HCT116 (cell line): Measurements from ENCODE around the gene RAPGEF2. TPM values are rescaled to one million over a fixed set of nuclear protein-coding genes. Genes with fewer than 3 reads are reported as not detected.

Experiments used
- ATAC-seq: fragments of 200-7000 bp; cut with Tn5 transposase; 2 replicates; pipeline ENCODE4 v1.9.1; 2020; ENCODE audit warnings: mild to moderate bottlenecking, moderate library complexity
- BruUV-seq: library from RNA; stranded (reverse); fragments of 400-500 nt; replicated peaks from 2 replicates; lab custom pipeline; 2021; lab: Mats Ljungman, UMichigan
- CTCF ChIA-PET: fragments of 300-600 bp; sonication (Branson Sonifier 250); formaldehyde crosslinking; loops from one replicate; lab custom pipeline; 2021; ENCODE audit warnings: antibody characterized with exemption; lab: Charles Lee
- POLR2A ChIA-PET: fragments of 300-600, 350-600 bp; sonication (Branson Sonifier 250); formaldehyde crosslinking; loops from one replicate; lab custom pipeline; 2021; ENCODE audit warnings: antibody characterized with exemption; lab: Charles Lee
- RAD21 ChIA-PET, 2 experiments: fragments of 300-600 bp; sonication (Branson Sonifier 250); formaldehyde crosslinking; loops; one replicate each; lab custom pipeline; 2023; ENCODE audit warnings: low total read pairs in 2 of 2; ENCODE audit not compliant: uncharacterized antibody in 2 of 2, unreplicated experiment in 2 of 2, low non-redundant PET in 1 of 2; lab: Charles Lee
- DNase-seq: peaks from one replicate; pipeline ENCODE4 v3.0.0-alpha.2; 2010; ENCODE audit warnings: low read depth, low spot score
- H2AFZ ChIP-seq: fragments of 200-600 bp; shearing (Covaris generic), sonication (generic); 2 replicates; pipeline ENCODE4 v1.6.1; 2017; ENCODE audit warnings: low read depth, mixed run types, mixed read lengths, antibody characterized with exemption, low read length; ENCODE audit not compliant: poor library complexity, severe bottlenecking
- H3K27ac ChIP-seq: 2 replicates; pipeline ENCODE4 v1.5.1; 2012; ENCODE audit warnings: low read depth, low read length
- H3K27me3 ChIP-seq: fragments of 200-600 bp; sonication (generic); 2 replicates; pipeline ENCODE4 v1.6.1; 2016; ENCODE audit warnings: mixed run types, low read length, mixed read lengths; ENCODE audit not compliant: insufficient read depth
- H3K36me3 ChIP-seq, 2 experiments: fragments of 200-500 bp in 1 of 2; fragments of 200-600 bp in 1 of 2; sonication (Bioruptor generic) in 1 of 2; sonication (generic) in 1 of 2; 2 replicates each; pipeline versions ENCODE4 v1.5.1 to v1.6.1; 2014 to 2016; ENCODE audit warnings: low read length in 2 of 2, inconsistent platforms in 1 of 2, mixed read lengths in 1 of 2, mixed run types in 1 of 2; ENCODE audit not compliant: insufficient read depth in 2 of 2, control insufficient read depth in 1 of 2
- H3K4me1 ChIP-seq, 2 experiments: fragments of 200-600 bp in 1 of 2; sonication (generic) in 1 of 2; 2 replicates each; pipeline versions ENCODE4 v1.5.1 to v1.6.1; 2012 to 2017; ENCODE audit warnings: low read length in 2 of 2, inconsistent platforms in 1 of 2, mild to moderate bottlenecking in 1 of 2, mixed read lengths in 1 of 2, mixed run types in 1 of 2, moderate library complexity in 1 of 2; ENCODE audit not compliant: insufficient read depth in 2 of 2, control insufficient read depth in 1 of 2
- H3K4me2 ChIP-seq: fragments of 200-600 bp; sonication (generic); 2 replicates; pipeline ENCODE4 v1.6.1; 2017; ENCODE audit warnings: mixed run types, low read length, mixed read lengths
- H3K4me3 ChIP-seq, 2 experiments: fragments of 200-600 bp in 1 of 2; sonication (generic) in 1 of 2; replicated peaks in 1 of 2; 2 replicates each; pipeline ENCODE4 v1.5.1; 2011 to 2016; ENCODE audit warnings: low read length in 2 of 2, control low read depth in 1 of 2, low read depth in 1 of 2, mild to moderate bottlenecking in 1 of 2, mixed read lengths in 1 of 2, mixed run types in 1 of 2
- H3K79me2 ChIP-seq: fragments of 200-600 bp; sonication (generic); 2 replicates; pipeline ENCODE4 v1.6.1; 2017; ENCODE audit warnings: mild to moderate bottlenecking, mixed run types, low read length, moderate library complexity, mixed read lengths; ENCODE audit not compliant: insufficient read depth
- H3K9ac ChIP-seq: fragments of 200-600 bp; sonication (generic); 2 replicates; pipeline ENCODE4 v1.6.1; 2016; ENCODE audit warnings: low read length, mixed read lengths
- H3K9me2 ChIP-seq: fragments of 200-600 bp; sonication (generic), shearing (Covaris generic); 2 replicates; pipeline ENCODE4 v1.6.1; 2017; ENCODE audit warnings: mixed run types, mild to moderate bottlenecking, moderate library complexity; ENCODE audit not compliant: insufficient read depth
- H3K9me3 ChIP-seq, 2 experiments: fragments of 200-500 bp in 1 of 2; fragments of 200-600 bp in 1 of 2; sonication (Bioruptor generic) in 1 of 2; sonication (generic) in 1 of 2; 2 replicates each; pipeline ENCODE4 v1.6.1; 2014 to 2017; ENCODE audit warnings: low read length in 2 of 2, mixed read lengths in 2 of 2, inconsistent platforms in 1 of 2, low read depth in 1 of 2, mild to moderate bottlenecking in 1 of 2, mixed run types in 1 of 2, moderate library complexity in 1 of 2; ENCODE audit not compliant: control insufficient read depth in 1 of 2, insufficient read depth in 1 of 2
- H4K20me1 ChIP-seq: fragments of 200-600 bp; sonication (generic), shearing (Covaris generic); 2 replicates; pipeline ENCODE4 v1.6.1; 2017; ENCODE audit warnings: mixed run types, mild to moderate bottlenecking, moderate library complexity; ENCODE audit not compliant: insufficient read depth
- ELF1 ChIP-seq: IDR thresholded peaks from 2 replicates; pipeline ENCODE4 v1.6.1; 2012; ENCODE audit warnings: low read depth, borderline replicate concordance
- EZH2 ChIP-seq: fragments of 200-600 bp; sonication (generic); IDR thresholded peaks from 2 replicates; pipeline ENCODE4 v1.6.1; 2017; ENCODE audit warnings: antibody characterized with exemption, mixed run types
- FOSL1 ChIP-seq: IDR thresholded peaks from 2 replicates; pipeline ENCODE4 v1.6.1; 2012; ENCODE audit warnings: low read depth
- JUND ChIP-seq: IDR thresholded peaks from 2 replicates; pipeline ENCODE4 v1.6.1; 2012
- POLR2AphosphoS5 ChIP-seq: IDR thresholded peaks from 2 replicates; pipeline ENCODE4 v1.6.1; 2011; ENCODE audit warnings: mild to moderate bottlenecking, low read depth, low read length, moderate library complexity
- RAD21 ChIP-seq: IDR thresholded peaks from 2 replicates; pipeline ENCODE4 v1.6.1; 2012; ENCODE audit warnings: low read depth, mild to moderate bottlenecking
- SIN3A ChIP-seq: IDR thresholded peaks from 2 replicates; pipeline ENCODE4 v1.6.1; 2012; ENCODE audit warnings: low read depth
- SRF ChIP-seq: IDR thresholded peaks from 2 replicates; pipeline ENCODE4 v1.6.1; 2012; ENCODE audit warnings: low read depth
- TCF7L2 ChIP-seq: IDR thresholded peaks from 2 replicates; pipeline ENCODE4 v1.7.0; 2011; ENCODE audit warnings: borderline replicate concordance, inconsistent platforms; ENCODE audit not compliant: insufficient read depth, insufficient read length; ENCODE audit errors: extremely low read depth
- ZFX ChIP-seq: fragments of 450-650 bp; IDR thresholded peaks from 2 replicates; pipeline ENCODE4 v1.6.1; 2017
- ZNF274 ChIP-seq: fragments of 200-500 bp; sonication (Bioruptor generic); IDR thresholded peaks from 2 replicates; pipeline ENCODE4 v1.6.1; 2014; ENCODE audit warnings: mild to moderate bottlenecking, low read depth, low read length, inconsistent platforms
- intact Hi-C: fragments of 100-400 bp; cut with micrococcal nuclease; formaldehyde crosslinking; loops from 2 replicates; pipeline ENCODE4 v1.10.0; 2022
- total RNA-seq: library from RNA; stranded (reverse); gene quantifications from one replicate; pipeline ENCODE4 v1.2.1, GENCODE V29; 2021; ENCODE audit not compliant: unreplicated experiment
- TF ChIP-seq, protein P1 (sequence below): IDR thresholded peaks from 2 replicates; pipeline ENCODE4 v1.6.1; 2012

Gene RAPGEF2
- total RNA-seq, 1 experiment from 2014 or later: 21.2 TPM

- TF ChIP-seq POLR2AphosphoS5: no peak
- TF ChIP-seq JUND: no peak
- no peak for TF ChIP-seq ZFX
- no peak for TF ChIP-seq SIN3A
Measured at GRCh38 chr4:159383562-159383931, 280.7 kb downstream of the RAPGEF2 start (continued).

DNA sequence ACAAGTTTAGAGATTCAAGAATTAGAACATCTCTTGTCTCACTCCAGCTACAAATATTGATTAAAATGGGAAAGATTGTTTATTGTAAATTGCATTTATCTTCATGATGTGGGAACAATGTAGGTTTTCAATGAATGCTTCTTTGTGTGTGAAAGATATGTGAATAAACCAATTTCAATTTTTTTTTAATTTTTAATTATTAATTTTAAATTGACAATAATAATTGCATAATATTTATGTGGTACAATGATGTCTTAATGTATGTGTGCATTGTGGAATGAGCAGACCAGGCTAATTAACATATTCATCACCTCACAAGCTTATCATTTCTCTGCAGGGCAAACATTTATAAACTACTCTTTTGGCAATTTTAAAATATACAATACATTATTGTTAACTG lies 281.1 kb downstream of the RAPGEF2 start:
- intact Hi-C loops: no loop called here
- TF ChIP-seq, protein P1, sequence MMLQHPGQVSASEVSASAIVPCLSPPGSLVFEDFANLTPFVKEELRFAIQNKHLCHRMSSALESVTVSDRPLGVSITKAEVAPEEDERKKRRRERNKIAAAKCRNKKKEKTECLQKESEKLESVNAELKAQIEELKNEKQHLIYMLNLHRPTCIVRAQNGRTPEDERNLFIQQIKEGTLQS: no peak
- TF ChIP-seq SRF (no peak), ELF1 (no peak), TCF7L2 (no peak), ZFX (no peak), FOSL1 (no peak), POLR2AphosphoS5 (no peak), EZH2 (no peak), ZNF274 (no peak), RAD21 (no peak)
- H3K27me3 ChIP-seq: no peaks in the 10 kb centered on the region
- H2AFZ ChIP-seq: no peak overlapping the region
- no peak overlapping the region for H3K4me3 ChIP-seq
- no peak for DNase-seq
- RAD21 ChIA-PET: no interaction called here
- H3K36me3 ChIP-seq: no peaks in the 10 kb centered on the region
- no peaks in the 10 kb centered on the region for H4K20me1 ChIP-seq
- no peak overlapping the region for H3K9ac ChIP-seq
- POLR2A ChIA-PET: no interaction called here
- CTCF ChIA-PET: no interaction called here
- H3K79me2 ChIP-seq: no peaks in the 10 kb centered on the region
- no peaks in the 10 kb centered on the region for H3K4me1 ChIP-seq
- no peak for ATAC-seq
- no peaks in the 10 kb centered on the region for H3K9me2 ChIP-seq
- no TSS peak for BruUV-seq
- no peaks in the 10 kb centered on the region for H3K9me3 ChIP-seq
- no peak overlapping the region for H3K4me2 ChIP-seq
- no peak overlapping the region for H3K27ac ChIP-seq
